ENCODE measurements around the gene KCTD7.
"Not testable (repeated sequence)": the region's sequence is repeated elsewhere in the genome, so short reads cannot be mapped to it uniquely, and the experiment has no call there.

Gene KCTD7

GRCh38 chr7:66662646-66663264, 34.1 kb downstream of the KCTD7 start:
- H3K27ac ChIP-seq (ENCODE audit: low read length): no peak overlapping the region
- no peaks in the 10 kb centered on the region for H3K9me3 ChIP-seq (ENCODE audit: insufficient read depth, low read depth, low read length)
- no peaks in the 10 kb centered on the region for H3K4me1 ChIP-seq (ENCODE audit: insufficient read depth, low read length)
- no peaks in the 10 kb centered on the region for H3K36me3 ChIP-seq (ENCODE audit: insufficient read depth, low read depth, low read length)
- no peak overlapping the region for H3K4me3 ChIP-seq (ENCODE audit: low read length)
- H3K9ac ChIP-seq (ENCODE audit: low read depth, low read length): no peak overlapping the region
- no peaks in the 10 kb centered on the region for H3K27me3 ChIP-seq (ENCODE audit: insufficient read depth, low read length)

GRCh38 chr7:66664590-66665293, 36.1 kb downstream of the KCTD7 start:
- Histone ChIP-seq H3K36me3 (ENCODE audit: insufficient read depth, low read depth, low read length) (no peaks in the 10 kb centered on the region), H3K27ac (ENCODE audit: low read length) (no peak overlapping the region), H3K9ac (ENCODE audit: low read depth, low read length) (no peak overlapping the region), H3K4me3 (ENCODE audit: low read length) (no peak overlapping the region), H3K27me3 (ENCODE audit: insufficient read depth, low read length) (no peaks in the 10 kb centered on the region), H3K9me3 (ENCODE audit: insufficient read depth, low read depth, low read length) (no peaks in the 10 kb centered on the region), H3K4me1 (ENCODE audit: insufficient read depth, low read length) (no peaks in the 10 kb centered on the region)

- Histone ChIP-seq H3K9me3 (ENCODE audit: insufficient read depth, low read depth, low read length) (no peaks in the 10 kb centered on the region), H3K36me3 (ENCODE audit: insufficient read depth, low read depth, low read length) (no peaks in the 10 kb centered on the region), H3K9ac (ENCODE audit: low read depth, low read length) (no peak overlapping the region; the same call in 1 of the 2 replicates), H3K4me3 (ENCODE audit: low read length) (no peak overlapping the region), H3K27ac (ENCODE audit: low read length) (no peak overlapping the region), H3K4me1 (ENCODE audit: insufficient read depth, low read length) (no peaks in the 10 kb centered on the region), H3K27me3 (ENCODE audit: insufficient read depth, low read length) (no peaks in the 10 kb centered on the region)
These were observed 37.8 kb downstream of the KCTD7 start for GRCh38 chr7:66666313-66666952.

GRCh38 chr7:66667023-66667728, 38.5 kb downstream of the KCTD7 start:
- H3K36me3 ChIP-seq (ENCODE audit: insufficient read depth, low read depth, low read length): no peaks in the 10 kb centered on the region
- H3K4me1 ChIP-seq (ENCODE audit: insufficient read depth, low read length): no peaks in the 10 kb centered on the region
- no peak overlapping the region for H3K4me3 ChIP-seq (ENCODE audit: low read length)
- no peak overlapping the region for H3K9ac ChIP-seq (ENCODE audit: low read depth, low read length)
- no peaks in the 10 kb centered on the region for H3K9me3 ChIP-seq (ENCODE audit: insufficient read depth, low read depth, low read length)
- H3K27me3 ChIP-seq (ENCODE audit: insufficient read depth, low read length): no peaks in the 10 kb centered on the region
- H3K27ac ChIP-seq (ENCODE audit: low read length): no peak overlapping the region

GRCh38 chr7:66668112-66668511, 39.4 kb downstream of the KCTD7 start:
- no peaks in the 10 kb centered on the region for H3K4me1 ChIP-seq (ENCODE audit: insufficient read depth, low read length)
- H3K9ac ChIP-seq (ENCODE audit: low read depth, low read length): no peak overlapping the region
- no peak overlapping the region for H3K4me3 ChIP-seq (ENCODE audit: low read length)
- H3K27ac ChIP-seq (ENCODE audit: low read length): no peak overlapping the region
- H3K36me3 ChIP-seq (ENCODE audit: insufficient read depth, low read depth, low read length): no peaks in the 10 kb centered on the region
- no peaks in the 10 kb centered on the region for H3K27me3 ChIP-seq (ENCODE audit: insufficient read depth, low read length)
- H3K9me3 ChIP-seq (ENCODE audit: insufficient read depth, low read depth, low read length): no peaks in the 10 kb centered on the region

- Histone ChIP-seq H3K9ac (ENCODE audit: low read depth, low read length) (no peak overlapping the region), H3K4me3 (ENCODE audit: low read length) (no peak overlapping the region), H3K4me1 (ENCODE audit: insufficient read depth, low read length) (no peaks in the 10 kb centered on the region), H3K36me3 (ENCODE audit: insufficient read depth, low read depth, low read length) (no peaks in the 10 kb centered on the region), H3K9me3 (ENCODE audit: insufficient read depth, low read depth, low read length) (no peaks in the 10 kb centered on the region), H3K27me3 (ENCODE audit: insufficient read depth, low read length) (no peaks in the 10 kb centered on the region), H3K27ac (ENCODE audit: low read length) (no peak overlapping the region)
These were observed 40.0 kb downstream of the KCTD7 start for GRCh38 chr7:66668677-66669076.

- Histone ChIP-seq H3K27me3 (ENCODE audit: insufficient read depth, low read length) (no peaks in the 10 kb centered on the region), H3K9me3 (ENCODE audit: insufficient read depth, low read depth, low read length) (no peaks in the 10 kb centered on the region), H3K36me3 (ENCODE audit: insufficient read depth, low read depth, low read length) (no peaks in the 10 kb centered on the region), H3K9ac (ENCODE audit: low read depth, low read length) (no peak overlapping the region), H3K4me3 (ENCODE audit: low read length) (no peak overlapping the region), H3K27ac (ENCODE audit: low read length) (no peak overlapping the region), H3K4me1 (ENCODE audit: insufficient read depth, low read length) (no peaks in the 10 kb centered on the region)
These were observed 40.4 kb downstream of the KCTD7 start for GRCh38 chr7:66669088-66669487.

- Histone ChIP-seq H3K27me3 (ENCODE audit: insufficient read depth, low read length) (no peaks in the 10 kb centered on the region), H3K9me3 (ENCODE audit: insufficient read depth, low read depth, low read length) (no peaks in the 10 kb centered on the region), H3K36me3 (ENCODE audit: insufficient read depth, low read depth, low read length) (no peaks in the 10 kb centered on the region), H3K4me1 (ENCODE audit: insufficient read depth, low read length) (no peaks in the 10 kb centered on the region), H3K9ac (ENCODE audit: low read depth, low read length) (no peak overlapping the region), H3K4me3 (ENCODE audit: low read length) (no peak overlapping the region), H3K27ac (ENCODE audit: low read length) (no peak overlapping the region)
These were observed 40.8 kb downstream of the KCTD7 start for GRCh38 chr7:66669496-66669895.

- Histone ChIP-seq H3K27me3 (ENCODE audit: insufficient read depth, low read length) (no peaks in the 10 kb centered on the region), H3K36me3 (ENCODE audit: insufficient read depth, low read depth, low read length) (no peaks in the 10 kb centered on the region), H3K4me1 (ENCODE audit: insufficient read depth, low read length) (no peaks in the 10 kb centered on the region), H3K27ac (ENCODE audit: low read length) (no peak overlapping the region), H3K9ac (ENCODE audit: low read depth, low read length) (no peak overlapping the region), H3K4me3 (ENCODE audit: low read length) (no peak overlapping the region), H3K9me3 (ENCODE audit: insufficient read depth, low read depth, low read length) (no peaks in the 10 kb centered on the region)
These were observed 42.4 kb downstream of the KCTD7 start for GRCh38 chr7:66671034-66671433.

GRCh38 chr7:66671486-66671885, 42.8 kb downstream of the KCTD7 start:
- not testable (repeated sequence) for H3K27ac ChIP-seq (ENCODE audit: low read length); H3K9ac ChIP-seq (ENCODE audit: low read depth, low read length); H3K4me1 ChIP-seq (ENCODE audit: insufficient read depth, low read length); H3K36me3 ChIP-seq (ENCODE audit: insufficient read depth, low read depth, low read length); H3K9me3 ChIP-seq (ENCODE audit: insufficient read depth, low read depth, low read length); H3K27me3 ChIP-seq (ENCODE audit: insufficient read depth, low read length); H3K4me3 ChIP-seq (ENCODE audit: low read length)

GRCh38 chr7:66672432-66673123, 43.9 kb downstream of the KCTD7 start:
- H3K4me3 ChIP-seq (ENCODE audit: low read length); H3K9me3 ChIP-seq (ENCODE audit: insufficient read depth, low read depth, low read length); H3K36me3 ChIP-seq (ENCODE audit: insufficient read depth, low read depth, low read length); H3K4me1 ChIP-seq (ENCODE audit: insufficient read depth, low read length); H3K27me3 ChIP-seq (ENCODE audit: insufficient read depth, low read length); H3K9ac ChIP-seq (ENCODE audit: low read depth, low read length); H3K27ac ChIP-seq (ENCODE audit: low read length): not testable (repeated sequence)

Measured in iPS-20b (cell line).